Right ventricle myocardium inferior (tissue), 1 donor: ENCODE data around the gene CDH16. TPM values are rescaled to one million over a fixed set of nuclear protein-coding genes. Genes with fewer than 3 reads are reported as not detected.

Source experiments
- ATAC-seq: fragments of 200-7000 bp; cut with Tn5 transposase; one replicate; pipeline ENCODE4 v1.9.1; 2020; ENCODE audit warnings: mild to moderate bottlenecking, moderate library complexity
- DNase-seq: peaks from one replicate; pipeline ENCODE4 v3.0.0; 2021; ENCODE audit errors: missing footprints
- intact Hi-C: fragments of 100-400 bp; cut with DNase I; formaldehyde crosslinking; loops from one replicate; pipeline ENCODE4 v1.11.0; 2022
- total RNA-seq: library from RNA; stranded (reverse); fragmentation: NEBNext Ultra II Directional; extraction: Animal tissue kit (Norgen Biotek cat#: 25700); gene quantifications from one replicate; pipeline ENCODE4 v1.2.1, GENCODE V29; 2021
- donor health status: DM: no; HTN: yes; CAD: no; lungs with severe emphysema.

CDH16 gene
- total RNA-seq, 1 donor from 2014 or later: 0.16 TPM

GRCh38 chr16:66919569-66920298 is 1.0 kb upstream of the CDH16 start:
- intact Hi-C loops: no loop called here

GRCh38 chr16:66918355-66918754 is 330 bp downstream of the CDH16 start:
- ATAC-seq (no peak), DNase-seq (peak; percentile 53)
- intact Hi-C loops: no loop called here

More at GRCh38 chr16:66919569-66920298, 1.0 kb upstream of the CDH16 start:
- ATAC-seq (no peak), DNase-seq (peak; percentile 64)

GRCh38 chr16:66917741-66918140 is 944 bp downstream of the CDH16 start:
- no peak for ATAC-seq
- peak; percentile 28 for DNase-seq
- intact Hi-C loops: no loop called here

- intact Hi-C loops: no loop called here
- no peak for DNase-seq
- no peak for ATAC-seq
Measured at GRCh38 chr16:66916518-66916917, 2.2 kb downstream of the CDH16 start.

GRCh38 chr16:66915041-66915440 is 3.6 kb downstream of the CDH16 start:
- DNase-seq (peak; percentile 64), ATAC-seq (no peak)
- intact Hi-C loops: no loop called here

GRCh38 chr16:66914541-66914940 is 4.1 kb downstream of the CDH16 start:
- intact Hi-C loops: no loop called here
- ATAC-seq: no peak
- DNase-seq: no peak

GRCh38 chr16:66913711-66914110 is 5.0 kb downstream of the CDH16 start:
- ATAC-seq (no peak), DNase-seq (peak; percentile 61)
- intact Hi-C loops: no loop called here

GRCh38 chr16:66913081-66913480 is 5.6 kb downstream of the CDH16 start:
- ATAC-seq (no peak), DNase-seq (peak; percentile 31)
- intact Hi-C loops: no loop called here

- peak; percentile 50 for DNase-seq
- intact Hi-C loops: no loop called here
- no peak for ATAC-seq
Measured at GRCh38 chr16:66911801-66912200, 6.9 kb downstream of the CDH16 start.

GRCh38 chr16:66911112-66911511 is 7.6 kb downstream of the CDH16 start:
- ATAC-seq (no peak), DNase-seq (no peak)
- intact Hi-C loops: no loop called here

- ATAC-seq (no peak), DNase-seq (no peak)
- intact Hi-C loops: no loop called here
Measured at GRCh38 chr16:66910175-66910940, 8.3 kb downstream of the CDH16 start.

GRCh38 chr16:66908762-66909559 is 9.7 kb downstream of the CDH16 start:
- DNase-seq (no peak), ATAC-seq (no peak)
- intact Hi-C loops: no loop called here

- intact Hi-C loops: no loop called here
- ATAC-seq: no peak
- DNase-seq: no peak
Measured at GRCh38 chr16:66908116-66908515, 10.6 kb downstream of the CDH16 start.

GRCh38 chr16:66906916-66907836 is 11.5 kb downstream of the CDH16 start:
- intact Hi-C loops: no loop called here
- peak; percentile 1 for ATAC-seq

GRCh38 chr16:66905633-66906539 is 12.8 kb downstream of the CDH16 start:
- DNase-seq (peak; percentile 85), ATAC-seq (peak; percentile 52)
- intact Hi-C loops: no loop called here

More at GRCh38 chr16:66906916-66907836, 11.5 kb downstream of the CDH16 start:
- DNase-seq: no peak

- DNase-seq (no peak), ATAC-seq (peak; percentile 32)
- intact Hi-C loops: loop anchor here (1.0 to 5.0 kb wide), 2 partner anchors 32 to 256 kb away; partner anchors contain the start of gene CES2
Measured at GRCh38 chr16:66904846-66905632, 13.6 kb downstream of the CDH16 start.
